Esophagus muscularis mucosa (tissue), 4 donors: ENCODE measurements around the gene DAPK3. TPM values are rescaled to one million over a fixed set of nuclear protein-coding genes. Genes with fewer than 3 reads are reported as not detected.
"Not testable (repeated sequence)": the region's sequence is repeated elsewhere in the genome, so short reads cannot be mapped to it uniquely, and the experiment has no call there.

Experiments
- DNase-seq: peaks from one replicate; pipeline ENCODE4 v3.0.0-alpha.2; 2017; ENCODE audit errors: extremely low spot score
- H3K27ac ChIP-seq, 4 donors: fragments of 200-600 bp; sonication (generic); replicated peaks in 1 of 4; 1 replicate in 3 of 4; 2 replicates in 1 of 4; pipeline ENCODE4 v1.5.1; 2016 to 2019; ENCODE audit warnings: mild to moderate bottlenecking in 1 of 4
- H3K27me3 ChIP-seq, 4 donors: fragments of 200-600 bp; sonication (generic); one replicate each; pipeline versions ENCODE4 v1.5.1 to v1.6.0; 2016 to 2019
- H3K36me3 ChIP-seq, 4 donors: fragments of 200-600 bp; sonication (generic); one replicate each; pipeline ENCODE4 v1.5.1; 2016 to 2019
- H3K4me1 ChIP-seq, 4 donors: fragments of 200-600 bp; sonication (generic); one replicate each; pipeline ENCODE4 v1.5.1; 2016 to 2019
- H3K4me3 ChIP-seq, 4 donors: fragments of 200-600 bp; sonication (generic); 1 replicate in 2 of 4; 2 replicates in 2 of 4; pipeline ENCODE4 v1.5.1; 2016 to 2019; ENCODE audit warnings: mild to moderate bottlenecking in 4 of 4, moderate library complexity in 1 of 4
- H3K9me3 ChIP-seq, 4 donors: fragments of 200-600 bp; sonication (generic); 1 replicate in 3 of 4; 2 replicates in 1 of 4; pipeline ENCODE4 v1.5.1; 2016 to 2019
- EP300 ChIP-seq: sonication (generic); formaldehyde crosslinking; IDR thresholded peaks from one replicate; pipeline ENCODE4 v1.6.1; 2017; ENCODE audit warnings: antibody characterized with exemption
- POLR2A ChIP-seq: fragments of 450-650 bp; IDR thresholded peaks from one replicate; pipeline ENCODE4 v1.6.1; 2017; ENCODE audit warnings: antibody characterized with exemption, moderate library complexity, mild to moderate bottlenecking, low read depth
- POLR2AphosphoS5 ChIP-seq, 2 donors: sonication (generic); formaldehyde crosslinking; IDR thresholded peaks; one replicate each; pipeline ENCODE4 v1.6.1; 2017; ENCODE audit warnings: antibody characterized with exemption in 2 of 2
- WGBS: methylation state at CpG from one replicate; pipeline ENCODE4 v1.1.5; 2018; 5-methylcytosine and 5-hydroxymethylcytosine counted together
- intact Hi-C: fragments of 100-400 bp; cut with DNase I; formaldehyde crosslinking; loops from one replicate; pipeline ENCODE4 v1.15.1; 2023
- total RNA-seq, 4 donors: library from RNA; depleted of rRNA; stranded (reverse); fragments of >200 nt; gene quantifications; one replicate each; pipeline versions ENCODE4 v1.1.0 to v1.2.1, GENCODE V29; 2016
- TF ChIP-seq, protein P1 (sequence below), 3 experiments: fragments of 200-600 bp in 2 of 3; fragments of 450-650 bp in 1 of 3; sonication (generic) in 2 of 3; IDR thresholded peaks; one replicate each; pipeline ENCODE4 v1.5.1; 2017 to 2019; ENCODE audit warnings: antibody characterized with exemption in 3 of 3, mild to moderate bottlenecking in 2 of 3, moderate library complexity in 1 of 3

DAPK3 gene
- total RNA-seq, 4 donors from 2014 or later, result 140 to 226 (median 212) TPM

DNA sequence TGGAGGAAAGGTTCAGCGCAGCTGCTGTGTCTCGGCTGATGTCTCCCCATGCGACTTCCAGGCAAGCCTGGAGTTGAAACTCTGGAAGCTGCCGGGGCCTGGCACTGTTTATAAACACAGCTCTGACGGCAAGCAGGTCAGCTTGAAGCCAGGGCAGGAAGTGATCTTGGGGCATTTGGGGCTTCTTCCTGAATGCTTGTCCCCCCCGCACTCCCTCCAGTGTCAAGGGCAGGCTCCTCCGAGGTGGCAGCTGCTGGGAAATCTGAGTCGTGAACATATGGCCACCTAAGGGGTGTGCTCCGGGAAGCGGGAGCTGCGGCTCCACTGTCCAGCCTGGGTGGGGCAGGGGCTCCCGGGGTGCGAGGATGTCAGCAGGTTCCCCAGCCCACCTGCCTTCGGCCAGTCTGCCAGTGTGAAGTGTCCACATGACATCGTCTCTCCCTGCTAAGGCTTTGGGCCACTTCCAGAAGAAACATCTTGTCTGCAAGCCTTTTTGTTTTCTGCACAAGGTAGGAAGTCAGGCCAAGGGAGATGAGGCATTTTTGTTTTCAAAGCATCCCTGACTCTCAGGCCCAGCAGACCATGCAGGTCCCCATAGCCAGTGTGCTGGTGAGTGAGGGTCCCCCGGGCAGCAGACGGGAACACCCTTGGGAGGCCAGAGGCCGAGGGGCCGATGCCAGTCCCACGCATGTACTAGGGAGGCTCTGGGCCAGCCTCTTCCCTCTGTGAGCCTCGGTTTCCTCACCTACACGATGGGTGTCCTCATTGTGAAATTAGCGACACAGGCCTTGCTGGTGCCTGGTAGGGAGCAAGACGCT lies 39.3 kb upstream of the DAPK3 start:
- DNase-seq, result no peak

DNA sequence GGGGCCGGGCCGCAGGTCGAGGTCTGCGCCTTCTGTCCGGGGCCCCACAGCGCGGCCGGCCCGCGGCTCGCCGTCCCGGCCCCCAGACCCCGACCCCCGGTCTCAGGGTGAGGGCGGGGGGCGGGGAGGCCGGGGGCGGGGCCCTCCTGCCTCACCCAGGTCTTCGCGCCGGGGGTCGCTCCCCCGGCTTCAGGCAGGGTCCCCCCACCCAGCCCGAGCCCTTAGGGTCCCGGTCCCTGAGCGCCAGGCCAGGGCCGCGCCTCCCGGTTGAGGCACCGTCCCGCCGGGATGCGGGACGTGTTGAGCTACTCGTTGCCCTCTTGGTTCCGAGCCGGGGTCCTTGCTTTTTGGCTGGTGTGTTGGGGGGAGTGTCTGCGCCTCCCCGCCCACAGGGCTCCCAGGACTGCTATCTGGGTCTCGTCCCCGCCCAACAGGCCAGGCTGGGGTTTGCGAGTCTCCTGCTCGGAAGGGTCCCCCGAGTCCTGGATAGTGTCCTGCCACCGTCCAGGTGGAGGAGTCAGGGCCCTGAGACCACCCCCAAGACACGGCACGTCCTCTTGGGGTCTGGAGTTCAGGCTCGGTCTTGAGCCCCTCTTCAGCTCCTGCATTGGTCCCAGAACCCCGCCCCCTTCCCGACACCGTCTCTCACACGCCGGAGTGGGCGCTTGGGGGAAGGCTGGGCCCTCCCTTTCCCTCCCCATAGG lies 37.1 kb upstream of the DAPK3 start:
- Histone ChIP-seq H3K9me3 (no peaks in the 10 kb centered on the region), H3K4me1 (peaks cover 51 to 60% (median 58%) of the 10 kb centered on the region in 4 donors), H3K27me3 (no peaks in the 10 kb centered on the region), H3K4me3 (peak overlapping the region; percentile 81 to 100 (median 88)), H3K27ac (peak overlapping the region; percentile 88 to 95 (median 90)), H3K36me3 (peaks cover 2 to 13% (median 2%) of the 10 kb centered on the region in 4 donors)
- DNase-seq, result no peak
- intact Hi-C loops, result no loop called here
- TF ChIP-seq, protein P1, sequence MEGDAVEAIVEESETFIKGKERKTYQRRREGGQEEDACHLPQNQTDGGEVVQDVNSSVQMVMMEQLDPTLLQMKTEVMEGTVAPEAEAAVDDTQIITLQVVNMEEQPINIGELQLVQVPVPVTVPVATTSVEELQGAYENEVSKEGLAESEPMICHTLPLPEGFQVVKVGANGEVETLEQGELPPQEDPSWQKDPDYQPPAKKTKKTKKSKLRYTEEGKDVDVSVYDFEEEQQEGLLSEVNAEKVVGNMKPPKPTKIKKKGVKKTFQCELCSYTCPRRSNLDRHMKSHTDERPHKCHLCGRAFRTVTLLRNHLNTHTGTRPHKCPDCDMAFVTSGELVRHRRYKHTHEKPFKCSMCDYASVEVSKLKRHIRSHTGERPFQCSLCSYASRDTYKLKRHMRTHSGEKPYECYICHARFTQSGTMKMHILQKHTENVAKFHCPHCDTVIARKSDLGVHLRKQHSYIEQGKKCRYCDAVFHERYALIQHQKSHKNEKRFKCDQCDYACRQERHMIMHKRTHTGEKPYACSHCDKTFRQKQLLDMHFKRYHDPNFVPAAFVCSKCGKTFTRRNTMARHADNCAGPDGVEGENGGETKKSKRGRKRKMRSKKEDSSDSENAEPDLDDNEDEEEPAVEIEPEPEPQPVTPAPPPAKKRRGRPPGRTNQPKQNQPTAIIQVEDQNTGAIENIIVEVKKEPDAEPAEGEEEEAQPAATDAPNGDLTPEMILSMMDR (IDR thresholded peaks at IDR 0.05), result no peak
- TF ChIP-seq POLR2AphosphoS5 (IDR thresholded peaks at IDR 0.05), result no peak
- 3% methylated on average over 13 of the region's 55 CpGs for WGBS

More for the DNA sequence above, 39.3 kb upstream of the DAPK3 start:
- Histone ChIP-seq H3K36me3 (peaks cover 14 to 30% (median 20%) of the 10 kb centered on the region in 4 donors), H3K4me3 (peak overlapping the region; percentile 17 to 92 (median 28)), H3K9me3 (no peaks in the 10 kb centered on the region), H3K4me1 (peaks cover 71 to 82% (median 80%) of the 10 kb centered on the region in 4 donors), H3K27me3 (no peaks in the 10 kb centered on the region), H3K27ac (peak overlapping the region; percentile 62 to 95 (median 90))
- intact Hi-C loops, result no loop called here
- TF ChIP-seq POLR2AphosphoS5 (IDR thresholded peaks at IDR 0.05), result peak in 1 of 2 donors; percentile 43
- no peak for TF ChIP-seq POLR2A
- TF ChIP-seq, protein P1 (IDR thresholded peaks at IDR 0.05), result no peak
- whole genome bisulfite sequencing, result 46% methylated on average over 16 of the region's 24 CpGs

DNA sequence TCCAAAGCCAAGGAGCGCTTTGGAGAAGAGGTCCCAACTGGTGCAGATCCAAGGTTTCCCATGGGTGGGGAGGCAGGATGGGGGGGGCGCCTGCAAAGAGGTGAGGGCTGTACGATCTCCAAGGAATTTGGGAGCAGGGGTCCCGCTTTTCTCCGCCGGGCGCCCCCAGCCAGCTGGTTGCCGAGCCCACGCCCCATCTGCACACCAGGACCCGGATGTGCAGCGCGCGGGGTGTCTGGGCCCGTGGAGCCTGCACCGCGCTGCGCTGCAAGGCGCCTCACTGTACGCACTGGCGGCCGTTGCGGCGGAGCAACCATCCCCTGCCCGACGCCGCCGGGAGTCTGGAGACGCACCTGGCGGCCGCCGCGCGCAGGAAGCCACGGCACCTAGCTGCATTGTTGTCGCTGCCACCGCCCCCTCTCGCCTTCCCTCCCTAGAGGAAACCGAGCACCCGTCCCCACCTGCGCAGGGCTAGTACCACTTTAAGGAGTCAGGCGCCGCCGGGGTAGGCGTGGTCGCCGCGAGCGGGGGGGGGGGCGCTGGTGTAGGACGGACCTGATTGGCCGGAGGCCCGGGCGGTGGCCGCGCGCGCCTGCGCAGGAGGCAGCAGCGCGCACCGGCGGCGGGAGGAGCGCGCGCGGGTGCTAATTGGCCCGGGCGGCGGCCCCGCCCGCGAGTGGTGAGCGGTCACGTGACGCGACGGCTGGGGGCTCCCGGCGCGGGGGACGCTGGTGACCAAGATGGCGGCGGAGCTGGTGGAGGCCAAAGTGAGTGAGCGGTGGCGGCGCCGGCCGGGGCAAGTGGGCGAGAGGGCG lies 36.3 kb upstream of the DAPK3 start, which contains the start of gene PIAS4:
Gene PIAS4 (plus strand): TSS at position 716 of the 815 bp plus-strand sequence. CDS start 25 bp downstream, at position 741.
- no peaks in the 10 kb centered on the region for H3K9me3 ChIP-seq
- TF ChIP-seq POLR2A, result no peak
- TF ChIP-seq, protein P1 (IDR thresholded peaks at IDR 0.05), result peak in 1 of 3 experiments; percentile 38
- TF ChIP-seq EP300, result no peak
- TF ChIP-seq POLR2AphosphoS5 (IDR thresholded peaks at IDR 0.05), result peak; percentile 56 to 78
- intact Hi-C loops, result no loop called here
- H3K27me3 ChIP-seq, result no peaks in the 10 kb centered on the region
- WGBS, result 0% methylated on average over 3 of the region's 91 CpGs
- peaks cover 0 to 8% (median 0%) of the 10 kb centered on the region in 4 donors for H3K36me3 ChIP-seq
- H3K27ac ChIP-seq, result peak within 1 kb of the TSS; percentile 88 to 95 (median 90)
- H3K4me1 ChIP-seq, result peaks cover 43 to 52% (median 51%) of the 10 kb centered on the region in 4 donors
- H3K4me3 ChIP-seq, result peak within 1 kb of the TSS; percentile 81 to 100 (median 88)
- peak; percentile 98 for DNase-seq

DNA sequence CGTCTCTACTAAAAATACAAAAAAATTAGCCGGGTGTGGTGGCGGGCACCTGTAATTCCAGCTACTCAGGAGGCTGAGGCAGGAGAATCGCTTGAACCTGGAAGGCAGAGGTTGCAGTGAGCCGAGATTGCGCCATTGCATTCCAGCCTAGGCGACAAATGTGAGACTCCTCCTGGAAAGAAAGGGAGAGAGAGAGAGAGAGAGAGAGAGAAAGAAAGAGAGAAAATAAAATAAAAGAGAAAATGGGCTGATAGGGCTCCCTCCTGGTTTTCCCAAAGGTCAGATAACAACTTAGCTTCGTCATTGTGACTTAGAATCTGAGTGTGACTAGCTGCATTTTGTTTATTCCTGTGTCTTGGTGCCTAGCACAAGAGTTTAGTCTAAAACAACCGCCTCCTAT lies 34.5 kb upstream of the DAPK3 start:
- H3K27me3 ChIP-seq, DNase-seq, intact Hi-C loops, H3K4me3 ChIP-seq, H3K36me3 ChIP-seq, H3K27ac ChIP-seq, H3K9me3 ChIP-seq: not testable (repeated sequence)
- WGBS, result 98% methylated on average over 9 of the region's 9 CpGs
- peaks cover 30 to 37% (median 35%) of the 10 kb centered on the region in 4 donors for H3K4me1 ChIP-seq

DNA sequence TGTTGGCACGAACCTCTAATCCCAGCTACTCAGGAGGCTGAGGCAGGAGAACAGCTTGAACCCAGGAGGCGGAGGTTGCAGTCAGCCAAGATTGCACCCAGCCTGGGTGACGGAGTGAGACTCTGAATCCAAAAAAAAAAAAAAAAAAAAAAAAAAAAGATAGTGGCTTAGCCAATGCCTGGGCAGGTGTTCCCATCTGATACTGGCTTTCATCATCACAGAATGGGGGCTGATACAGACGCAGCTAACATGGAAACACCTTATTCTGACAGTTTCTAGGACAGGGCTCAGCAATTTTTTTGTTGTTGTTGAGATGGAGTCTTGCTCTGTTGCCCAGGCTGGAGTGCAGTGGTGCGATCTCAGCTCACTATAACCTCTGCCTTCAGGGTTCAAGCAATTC lies 29.9 kb upstream of the DAPK3 start:
- 84% methylated on average over 5 of the region's 5 CpGs for WGBS
- not testable (repeated sequence) for H3K27ac ChIP-seq

DNA sequence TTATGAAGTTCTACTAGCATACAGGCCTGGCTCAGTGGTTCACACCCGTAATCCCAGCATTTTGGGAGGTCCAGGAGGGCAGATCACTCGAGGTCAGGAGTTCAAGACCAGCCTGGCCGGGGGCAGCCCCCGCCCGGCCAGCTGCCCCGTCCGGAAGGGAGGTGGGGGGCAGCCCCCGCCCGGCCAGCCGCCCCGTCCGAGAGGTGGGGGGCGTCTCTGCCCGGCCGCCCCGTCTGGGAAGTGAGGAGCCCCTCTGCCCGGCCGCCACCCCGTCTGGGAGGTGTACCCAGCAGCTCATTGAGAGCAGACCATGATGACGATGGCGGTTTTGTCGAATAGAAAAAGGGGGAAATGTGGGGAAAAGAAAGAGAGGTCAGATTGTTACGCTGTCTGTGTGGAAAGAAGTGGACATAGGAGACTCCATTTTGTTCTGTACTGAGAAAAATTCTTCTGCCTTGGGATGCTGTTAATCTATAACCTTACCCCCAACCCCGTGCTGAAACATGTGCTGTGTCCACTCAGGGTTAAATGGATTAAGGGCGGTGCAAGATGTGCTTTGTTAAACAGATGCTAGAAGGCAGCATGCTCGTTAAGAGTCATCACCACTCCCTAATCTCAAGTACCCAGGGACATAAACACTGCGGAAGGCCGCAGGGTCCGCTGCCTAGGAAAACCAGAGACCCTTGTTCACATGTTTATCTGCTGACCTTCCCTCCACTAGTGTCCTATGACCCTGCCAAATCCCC lies 27.9 kb upstream of the DAPK3 start:
- H3K36me3 ChIP-seq, DNase-seq, intact Hi-C loops, H3K27ac ChIP-seq, H3K9me3 ChIP-seq, H3K4me3 ChIP-seq, H3K27me3 ChIP-seq, H3K4me1 ChIP-seq: not testable (repeated sequence)
- WGBS, result 92% methylated on average over 25 of the region's 29 CpGs

More for the DNA sequence above, 29.9 kb upstream of the DAPK3 start:
- H3K36me3 ChIP-seq, intact Hi-C loops, H3K4me3 ChIP-seq, DNase-seq, H3K4me1 ChIP-seq, H3K27me3 ChIP-seq, H3K9me3 ChIP-seq: not testable (repeated sequence)
